GM18870 (cell line): ENCODE results near the gene ZNF648.
"Not testable (repeated sequence)": the region's sequence is repeated elsewhere in the genome, so short reads cannot be mapped to it uniquely, and the experiment has no call there.

ENCODE experiments used
- ATAC-seq: cut with Tn5 transposase; IDR thresholded peaks from one replicate; pipeline ENCODE4 v1.9.1; 2021; ENCODE audit warnings: moderate library complexity; ENCODE audit not compliant: unreplicated experiment

ZNF648 gene

DNA sequence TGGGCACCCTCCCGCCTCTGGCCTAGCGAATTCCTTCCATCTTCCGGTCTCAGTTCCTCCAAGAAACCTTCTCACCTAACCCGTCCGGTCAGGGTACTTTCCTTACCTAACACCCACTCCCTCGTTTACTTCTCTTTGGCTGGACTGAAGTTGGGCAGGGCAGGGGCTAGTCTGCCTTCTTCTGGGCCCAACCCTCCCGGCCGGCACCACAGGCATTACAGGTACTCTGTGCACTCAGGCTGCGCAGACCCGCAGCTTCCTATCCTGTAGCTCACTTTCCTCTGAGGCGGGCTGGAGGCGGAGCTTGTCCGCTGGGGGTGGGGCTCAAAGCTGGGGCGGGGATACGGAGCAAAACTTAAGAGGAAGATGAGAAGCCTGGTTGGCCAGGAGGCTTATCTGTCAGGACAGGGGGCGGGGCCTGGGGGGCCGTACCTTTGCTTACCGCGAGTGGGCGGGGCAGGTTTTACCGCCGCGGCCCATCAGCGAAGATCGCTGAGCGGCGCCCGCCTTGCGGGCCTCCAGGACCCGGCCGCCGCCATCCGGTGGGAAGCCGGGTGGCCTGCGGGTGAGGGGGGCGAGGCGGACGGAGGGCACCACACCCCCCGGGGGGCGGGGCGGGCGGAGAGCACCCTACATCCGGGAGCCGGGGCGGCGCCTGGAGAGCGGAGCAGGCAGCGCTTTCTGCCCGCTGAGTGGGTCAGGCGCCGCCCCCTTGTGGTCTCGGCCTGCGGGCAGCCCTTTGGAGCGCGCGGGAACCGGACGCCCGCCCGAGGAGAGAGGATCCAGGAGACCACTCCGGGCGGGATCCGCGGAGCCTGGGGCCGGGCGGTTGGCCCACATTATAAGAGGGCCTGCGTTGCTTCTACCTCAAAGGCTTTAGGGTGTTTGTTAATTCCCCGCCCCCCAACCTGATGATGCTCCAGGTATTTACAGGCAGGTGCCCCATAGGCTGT, 31.9 kb downstream of the ZNF648 start:
- ATAC-seq = peak; percentile 94

DNA sequence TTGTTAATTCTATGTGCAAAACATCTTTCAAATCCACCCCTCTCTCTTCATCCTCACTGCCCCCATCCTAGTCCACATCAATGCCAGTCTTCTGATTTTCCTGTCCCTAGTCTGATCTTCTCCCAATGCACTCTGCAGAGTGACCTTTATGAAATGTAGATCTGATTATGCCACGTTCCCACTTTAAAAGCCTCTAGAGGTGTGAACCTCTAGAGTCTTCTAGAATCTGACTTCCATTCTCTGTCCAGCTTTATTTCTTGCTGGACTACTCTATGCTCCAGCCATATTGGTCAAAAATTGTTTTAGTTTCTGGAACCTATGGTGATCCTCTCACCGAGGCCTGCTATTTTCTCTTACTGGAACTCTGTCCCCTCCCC, 32.5 kb downstream of the ZNF648 start:
- no peak for ATAC-seq

DNA sequence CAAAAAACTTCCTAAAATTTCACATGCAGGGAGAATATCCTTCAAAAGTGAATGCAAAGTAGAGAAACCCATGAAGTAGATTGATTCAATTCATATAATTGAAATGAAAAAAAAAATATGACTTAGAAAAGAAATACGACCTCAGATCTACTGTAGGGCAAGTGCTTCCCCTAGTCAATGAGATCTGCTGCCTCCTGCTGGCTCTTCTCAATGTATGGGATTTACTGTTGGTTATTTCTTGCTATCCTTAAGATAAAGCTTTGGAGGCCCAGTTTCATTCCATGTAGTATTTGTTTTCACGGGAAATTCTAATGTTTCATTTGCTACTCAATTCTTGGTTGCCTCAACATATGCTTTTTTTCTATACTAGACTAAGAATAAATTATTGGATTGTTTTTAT, 46.2 kb downstream of the ZNF648 start:
- no peak for ATAC-seq

DNA sequence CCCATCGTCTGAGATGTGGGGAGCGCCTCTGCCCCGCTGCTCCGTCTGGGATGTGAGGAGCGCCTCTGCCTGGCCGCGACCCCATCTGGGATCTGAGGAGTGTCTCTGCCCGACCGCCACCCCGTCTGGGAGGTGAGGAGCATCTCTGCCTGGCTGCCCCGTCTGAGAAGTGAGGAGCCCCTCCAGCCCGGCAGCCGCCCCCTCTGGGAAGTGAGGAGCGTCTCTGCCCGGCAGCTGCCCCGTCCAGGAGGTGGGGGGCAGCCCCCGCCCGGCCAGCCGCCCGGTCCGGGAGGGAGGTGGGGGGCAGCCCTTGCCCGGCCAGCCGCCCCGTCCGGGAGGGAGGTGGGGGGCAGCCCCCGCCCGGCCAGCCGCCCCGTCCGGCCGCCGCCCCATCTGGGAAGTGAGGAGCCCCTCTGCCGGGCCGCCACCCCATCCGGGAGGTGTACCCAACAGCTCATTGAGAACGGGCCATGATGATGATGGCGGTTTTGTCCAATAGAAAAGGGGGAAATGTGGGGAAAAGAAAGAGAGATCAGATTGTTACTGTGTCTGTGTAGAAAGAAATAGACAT, 50.6 kb downstream of the ZNF648 start:
- not testable (repeated sequence) for ATAC-seq

DNA sequence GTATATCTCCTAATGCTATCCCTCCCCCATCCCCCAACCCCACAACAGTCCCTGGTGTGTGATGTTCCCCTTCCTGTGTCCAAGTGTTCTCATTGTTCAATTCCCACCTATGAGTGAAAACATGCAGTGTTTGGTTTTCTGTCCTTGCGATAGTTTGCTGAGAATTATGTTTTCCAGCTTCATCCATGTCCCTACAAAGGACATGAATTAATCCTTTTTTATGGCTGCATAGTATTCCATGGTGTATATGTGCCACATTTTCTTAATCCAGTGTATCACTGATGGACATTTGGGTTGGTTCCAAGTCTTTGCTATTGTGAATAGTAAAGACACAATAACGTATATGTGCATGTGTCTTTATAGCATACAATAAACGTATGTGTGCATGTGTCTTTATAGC, 56.1 kb downstream of the ZNF648 start:
- not testable (repeated sequence) for ATAC-seq

DNA sequence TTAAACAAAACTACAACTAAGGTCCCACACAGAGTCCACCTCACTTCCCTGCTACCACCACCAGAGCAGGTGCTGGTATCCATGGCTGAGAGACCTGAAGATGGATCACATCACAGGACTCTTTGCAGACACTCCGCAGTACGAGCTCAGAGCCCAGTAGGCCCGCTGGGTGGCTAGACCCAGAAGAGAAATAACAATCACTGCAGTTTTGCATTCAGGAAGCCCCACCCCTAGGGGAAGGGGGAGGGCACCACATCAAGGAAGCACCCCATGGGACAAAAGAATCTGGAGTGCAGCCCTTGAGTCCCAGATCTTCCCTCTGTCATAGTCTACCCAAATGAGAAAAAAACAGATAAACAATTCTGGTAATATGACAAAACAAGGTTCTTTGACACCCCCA, 56.9 kb downstream of the ZNF648 start:
- ATAC-seq = no peak
